HG03175 (cell line): ENCODE results near the gene SLC1A5.

Experiments
- ATAC-seq: cut with Tn5 transposase; IDR thresholded peaks from one replicate; pipeline ENCODE4 v1.9.1; 2021; ENCODE audit warnings: mild to moderate bottlenecking, moderate library complexity; ENCODE audit not compliant: unreplicated experiment

SLC1A5 gene

GRCh38 chr19:46726971-46727501, 61.4 kb downstream of the SLC1A5 start:
- ATAC-seq = no peak

DNA sequence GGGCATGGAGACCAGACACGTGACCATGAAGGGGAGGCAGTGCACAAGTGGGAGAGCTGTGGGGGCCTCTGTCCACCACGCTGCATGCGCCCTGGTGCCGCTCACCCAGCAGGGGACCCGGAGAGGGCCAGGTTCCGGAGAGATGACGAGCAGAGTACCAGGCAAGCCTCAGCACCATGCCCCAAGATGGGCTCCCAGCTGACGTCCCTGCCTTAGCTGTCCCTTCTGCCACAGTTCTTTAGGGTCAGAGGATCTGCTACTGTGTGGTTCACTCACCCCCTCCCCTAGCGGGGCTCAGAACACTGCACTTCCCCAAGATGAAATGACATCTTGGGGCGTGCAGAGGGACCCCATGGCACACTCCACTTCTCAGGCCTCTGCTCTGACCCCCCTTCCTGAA, 61.8 kb downstream of the SLC1A5 start:
- no peak for ATAC-seq

- no peak for ATAC-seq
Measured at GRCh38 chr19:46725859-46726393, 62.5 kb downstream of the SLC1A5 start.

- ATAC-seq = no peak
Measured at GRCh38 chr19:46725036-46725820, 63.2 kb downstream of the SLC1A5 start.
